Astrocyte (in vitro differentiated cells and primary cell): ENCODE measurements around the gene BEST3. TPM values are rescaled to one million over a fixed set of nuclear protein-coding genes. Genes with fewer than 3 reads are reported as not detected.

Source experiments
- DNase-seq: peaks from one replicate; pipeline ENCODE4 v3.0.0-alpha.2; 2010; ENCODE audit warnings: low read depth
- FAIRE-seq: peaks from 2 replicates; lab custom pipeline; 2011; peaks lifted over from hg19 to GRCh38; lab: Jason Lieb, UNC
- H2AFZ ChIP-seq: 2 replicates; pipeline ENCODE4 v1.6.0; 2012; ENCODE audit warnings: low read depth, low read length, inconsistent platforms
- H3K27ac ChIP-seq: 2 replicates; pipeline ENCODE4 v1.5.1; 2011; ENCODE audit warnings: low read depth, low read length, inconsistent platforms
- H3K27me3 ChIP-seq: 2 replicates; pipeline ENCODE4 v1.6.0; 2011; ENCODE audit warnings: low read length, inconsistent platforms; ENCODE audit not compliant: insufficient read depth
- H3K36me3 ChIP-seq: 2 replicates; pipeline ENCODE4 v1.5.1; 2011; ENCODE audit warnings: low read length, inconsistent platforms; ENCODE audit not compliant: insufficient read depth
- H3K4me1 ChIP-seq: 2 replicates; pipeline ENCODE4 v1.5.1; 2011; ENCODE audit warnings: low read length, inconsistent platforms; ENCODE audit not compliant: insufficient read depth
- H3K4me2 ChIP-seq: 2 replicates; pipeline ENCODE4 v1.6.0; 2012; ENCODE audit warnings: low read length, inconsistent platforms
- H3K4me3 ChIP-seq: 2 replicates; pipeline ENCODE4 v1.5.1; 2011; ENCODE audit warnings: low read depth, mild to moderate bottlenecking, low read length, inconsistent platforms; ENCODE audit not compliant: insufficient read depth
- H3K79me2 ChIP-seq: 2 replicates; pipeline ENCODE4 v1.6.0; 2012; ENCODE audit warnings: mild to moderate bottlenecking, low read length, inconsistent platforms; ENCODE audit not compliant: insufficient read depth
- H3K9ac ChIP-seq: 2 replicates; pipeline ENCODE4 v1.6.0; 2012; ENCODE audit warnings: mild to moderate bottlenecking, low read length, inconsistent platforms
- H3K9me3 ChIP-seq: 2 replicates; pipeline ENCODE4 v1.5.1; 2012; ENCODE audit warnings: low read depth, mild to moderate bottlenecking, low read length, inconsistent platforms; ENCODE audit not compliant: insufficient read depth
- H4K20me1 ChIP-seq: 2 replicates; pipeline ENCODE4 v1.6.0; 2012; ENCODE audit warnings: low read length, inconsistent platforms; ENCODE audit not compliant: insufficient read depth
- H3K27ac Mint-ChIP-seq: one replicate; pipeline ENCODE4 v1.8.0; 2021; ENCODE audit warnings: mild to moderate bottlenecking, mixed read lengths; ENCODE audit not compliant: unreplicated experiment
- H3K27me3 Mint-ChIP-seq: one replicate; pipeline ENCODE4 v1.8.0; 2021; ENCODE audit warnings: low read depth, mixed read lengths; ENCODE audit not compliant: unreplicated experiment
- H3K36me3 Mint-ChIP-seq: one replicate; pipeline ENCODE4 v1.8.0; 2021; ENCODE audit warnings: low read depth, mixed read lengths; ENCODE audit not compliant: unreplicated experiment
- H3K4me1 Mint-ChIP-seq: one replicate; pipeline ENCODE4 v1.8.0; 2021; ENCODE audit warnings: low read depth, mixed read lengths; ENCODE audit not compliant: unreplicated experiment
- H3K4me3 Mint-ChIP-seq: one replicate; pipeline ENCODE4 v1.8.0; 2021; ENCODE audit warnings: mild to moderate bottlenecking, moderate library complexity, mixed read lengths; ENCODE audit not compliant: unreplicated experiment
- H3K9me3 Mint-ChIP-seq: one replicate; pipeline ENCODE4 v1.8.0; 2021; ENCODE audit warnings: mild to moderate bottlenecking, mixed read lengths; ENCODE audit not compliant: unreplicated experiment
- CTCF ChIP-seq: IDR thresholded peaks from 2 replicates; pipeline ENCODE4 v1.5.1; 2011; ENCODE audit warnings: low read depth, mild to moderate bottlenecking, inconsistent platforms, low read length, moderate library complexity; ENCODE audit not compliant: insufficient read depth
- EZH2 ChIP-seq: IDR thresholded peaks from 2 replicates; pipeline ENCODE4 v1.6.1; 2012; ENCODE audit warnings: mild to moderate bottlenecking, low read length, inconsistent platforms; ENCODE audit not compliant: insufficient read depth
- total RNA-seq: library from RNA; stranded (reverse); gene quantifications from 2 replicates; pipeline ENCODE4 v1.2.1, GENCODE V29; 2021

Gene BEST3
- total RNA-seq, 1 donor from 2014 or later: 1.2 TPM

GRCh38 chr12:69645031-69645430 is 54.1 kb downstream of the BEST3 start:
- Histone ChIP-seq H4K20me1 (no peaks in the 10 kb centered on the region), H3K9me3 (no peaks in the 10 kb centered on the region), H3K27ac (no peak overlapping the region), H3K36me3 (no peaks in the 10 kb centered on the region), H2AFZ (no peak overlapping the region), H3K9ac (no peak overlapping the region), H3K27me3 (no peaks in the 10 kb centered on the region), H3K4me2 (no peak overlapping the region), H3K79me2 (no peaks in the 10 kb centered on the region), H3K4me3 (no peak overlapping the region), H3K4me1 (no peaks in the 10 kb centered on the region)
- H3K27me3 Mint-ChIP-seq: no peaks in the 10 kb centered on the region
- FAIRE-seq: no peak
- no peak overlapping the region for H3K27ac Mint-ChIP-seq
- H3K9me3 Mint-ChIP-seq: no peaks in the 10 kb centered on the region
- H3K4me1 Mint-ChIP-seq: peaks cover 19% of the 10 kb centered on the region
- no peak overlapping the region for H3K4me3 Mint-ChIP-seq
- H3K36me3 Mint-ChIP-seq: no peaks in the 10 kb centered on the region
- DNase-seq: no peak
- TF ChIP-seq CTCF (no peak), EZH2 (no peak)

DNA sequence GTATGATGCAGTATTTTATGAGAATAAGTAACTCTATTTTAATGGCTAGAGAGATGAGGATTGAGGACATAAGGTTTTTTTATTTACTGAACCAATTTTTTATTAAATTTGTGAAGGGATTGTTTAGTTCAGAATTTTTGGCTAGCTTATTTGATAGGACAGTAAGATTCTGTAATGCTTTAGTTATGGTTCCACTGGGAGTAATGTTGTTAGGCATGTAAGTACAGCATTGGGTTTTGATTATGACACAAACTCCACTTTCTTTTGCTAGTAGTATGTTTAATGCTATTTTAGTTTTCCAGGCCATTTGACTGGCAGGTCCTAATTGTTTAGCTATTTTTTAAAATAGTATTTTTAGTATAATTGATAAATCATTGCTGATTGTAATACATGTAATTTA is 54.6 kb downstream of the BEST3 start:
- FAIRE-seq: no peak
- Mint-ChIP-seq H3K4me3 (no peak overlapping the region), H3K27ac (no peak overlapping the region), H3K27me3 (no peaks in the 10 kb centered on the region), H3K9me3 (no peaks in the 10 kb centered on the region), H3K4me1 (peaks cover 16% of the 10 kb centered on the region), H3K36me3 (no peaks in the 10 kb centered on the region)
- no peaks in the 10 kb centered on the region for H3K4me1 ChIP-seq
- H4K20me1 ChIP-seq: no peaks in the 10 kb centered on the region
- no peaks in the 10 kb centered on the region for H3K27me3 ChIP-seq
- no peaks in the 10 kb centered on the region for H3K79me2 ChIP-seq
- no peak overlapping the region for H3K27ac ChIP-seq
- no peak for DNase-seq
- no peak overlapping the region for H2AFZ ChIP-seq
- TF ChIP-seq EZH2: no peak
- no peak overlapping the region for H3K9ac ChIP-seq
- H3K9me3 ChIP-seq: no peaks in the 10 kb centered on the region
- no peak overlapping the region for H3K4me2 ChIP-seq
- no peaks in the 10 kb centered on the region for H3K36me3 ChIP-seq
- no peak overlapping the region for H3K4me3 ChIP-seq

GRCh38 chr12:69642531-69642930 is 56.6 kb downstream of the BEST3 start:
- H3K27ac Mint-ChIP-seq: no peak overlapping the region
- no peaks in the 10 kb centered on the region for H3K36me3 Mint-ChIP-seq
- no peaks in the 10 kb centered on the region for H3K27me3 ChIP-seq
- H3K4me2 ChIP-seq: no peak overlapping the region
- DNase-seq (no peak), FAIRE-seq (no peak)
- no peaks in the 10 kb centered on the region for H3K27me3 Mint-ChIP-seq
- no peaks in the 10 kb centered on the region for H4K20me1 ChIP-seq
- H3K9me3 Mint-ChIP-seq: no peaks in the 10 kb centered on the region
- no peaks in the 10 kb centered on the region for H3K4me1 Mint-ChIP-seq
- H3K4me3 ChIP-seq: no peak overlapping the region
- no peaks in the 10 kb centered on the region for H3K79me2 ChIP-seq
- no peak overlapping the region for H3K27ac ChIP-seq
- H3K9ac ChIP-seq: no peak overlapping the region
- H3K4me1 ChIP-seq: no peaks in the 10 kb centered on the region
- no peak for TF ChIP-seq EZH2
- TF ChIP-seq CTCF: no peak
- no peak overlapping the region for H3K4me3 Mint-ChIP-seq
- H2AFZ ChIP-seq: no peak overlapping the region
- no peaks in the 10 kb centered on the region for H3K36me3 ChIP-seq
- H3K9me3 ChIP-seq: no peaks in the 10 kb centered on the region
